Neural cell (in vitro differentiated cells): ENCODE data around the gene HHIPL1. TPM values are rescaled to one million over a fixed set of nuclear protein-coding genes. Genes with fewer than 3 reads are reported as not detected.

Source experiments
- H2AFZ ChIP-seq: fragments of 200-600, 300-800 bp; sonication (generic), shearing (Covaris generic); 2 replicates; pipeline ENCODE4 v1.6.0; 2014; ENCODE audit warnings: low read depth, mild to moderate bottlenecking, antibody characterized with exemption, low read length, moderate library complexity
- H3F3A ChIP-seq: fragments of 200-600 bp; shearing (Covaris generic); 2 replicates; pipeline ENCODE4 v1.6.1; 2016; ENCODE audit warnings: mild to moderate bottlenecking, moderate library complexity, mixed read lengths, antibody characterized with exemption, low read length; ENCODE audit not compliant: insufficient read depth, poor library complexity, severe bottlenecking
- H3K27ac ChIP-seq: fragments of 200-600, 300-800 bp; sonication (generic), shearing (Covaris generic); 2 replicates; pipeline ENCODE4 v1.5.1; 2014; ENCODE audit warnings: mild to moderate bottlenecking, low read length, moderate library complexity
- H3K27me3 ChIP-seq: fragments of 300-800, 200-600 bp; sonication (generic), shearing (Covaris generic); 2 replicates; pipeline ENCODE4 v1.6.0; 2014; ENCODE audit warnings: mild to moderate bottlenecking, low read depth, low read length, moderate library complexity; ENCODE audit not compliant: insufficient read depth
- H3K36me3 ChIP-seq: fragments of 300-800, 200-600 bp; sonication (generic), shearing (Covaris generic); 2 replicates; pipeline ENCODE4 v1.5.1; 2014; ENCODE audit warnings: mild to moderate bottlenecking, antibody characterized with exemption, low read length, moderate library complexity; ENCODE audit not compliant: insufficient read depth
- H3K4me2 ChIP-seq: fragments of 300-800, 200-600 bp; sonication (generic), shearing (Covaris generic); 2 replicates; pipeline ENCODE4 v1.6.0; 2014; ENCODE audit warnings: mild to moderate bottlenecking, low read length
- H3K4me3 ChIP-seq: fragments of 300-800, 200-600 bp; sonication (generic), shearing (Covaris generic); 2 replicates; pipeline ENCODE4 v1.5.1; 2014; ENCODE audit warnings: mild to moderate bottlenecking, low read length, moderate library complexity
- H3K79me2 ChIP-seq: fragments of 200-600 bp; shearing (Covaris generic); replicated peaks from 2 replicates; pipeline ENCODE4 v1.6.0; 2014; ENCODE audit warnings: mild to moderate bottlenecking, low read length, moderate library complexity; ENCODE audit not compliant: insufficient read depth
- H3K9ac ChIP-seq: fragments of 300-800, 200-600 bp; sonication (generic), shearing (Covaris generic); 2 replicates; pipeline ENCODE4 v1.6.1; 2016; ENCODE audit warnings: mild to moderate bottlenecking, low read length, mixed read lengths
- H3K9me2 ChIP-seq: fragments of 200-600 bp; shearing (Covaris generic); 2 replicates; pipeline ENCODE4 v1.6.1; 2016; ENCODE audit warnings: mild to moderate bottlenecking, low read length, mixed read lengths; ENCODE audit not compliant: insufficient read depth
- H3K9me3 ChIP-seq: fragments of 200-600, 300-800 bp; sonication (generic), shearing (Covaris generic); 2 replicates; pipeline ENCODE4 v1.6.1; 2016; ENCODE audit warnings: mild to moderate bottlenecking, mixed run types, low read length, moderate library complexity, mixed read lengths
- H4K20me1 ChIP-seq: fragments of 200-600 bp; shearing (Covaris generic); 2 replicates; pipeline ENCODE4 v1.6.1; 2016; ENCODE audit warnings: mild to moderate bottlenecking, mixed run types; ENCODE audit not compliant: insufficient read depth
- EP300 ChIP-seq: fragments of 450-650 bp; conservative IDR thresholded peaks from 2 replicates; pipeline ENCODE4 v1.6.1; 2014; ENCODE audit warnings: antibody characterized with exemption, mild to moderate bottlenecking, moderate library complexity; ENCODE audit not compliant: poor library complexity, severe bottlenecking
- EZH2 ChIP-seq: fragments of 200-600, 300-800 bp; shearing (Covaris generic), sonication (generic); IDR thresholded peaks from 2 replicates; pipeline ENCODE4 v1.6.1; 2014; ENCODE audit warnings: antibody characterized with exemption, low read length, borderline replicate concordance, mild to moderate bottlenecking; ENCODE audit not compliant: insufficient read depth, poor library complexity, severe bottlenecking
- MXI1 ChIP-seq: fragments of 450-650 bp; conservative IDR thresholded peaks from 2 replicates; pipeline ENCODE4 v1.6.1; 2014; ENCODE audit warnings: antibody characterized with exemption, mild to moderate bottlenecking; ENCODE audit not compliant: poor library complexity, severe bottlenecking
- POLR2AphosphoS5 ChIP-seq: IDR thresholded peaks from 2 replicates; pipeline ENCODE4 v1.6.1; 2012
- RAD21 ChIP-seq: fragments of 450-650 bp; conservative IDR thresholded peaks from 2 replicates; pipeline ENCODE4 v1.6.1; 2014; ENCODE audit warnings: antibody characterized with exemption, mild to moderate bottlenecking, moderate library complexity
- SMC3 ChIP-seq: fragments of 450-650 bp; conservative IDR thresholded peaks from 2 replicates; pipeline ENCODE4 v1.6.1; 2014; ENCODE audit warnings: antibody characterized with exemption, mild to moderate bottlenecking, moderate library complexity; ENCODE audit not compliant: poor library complexity
- TAF1 ChIP-seq: IDR thresholded peaks from 2 replicates; pipeline ENCODE4 v1.6.1; 2012; ENCODE audit warnings: low read depth
- polyA plus RNA-seq: library from polyadenylated mRNA; depleted of rRNA; stranded (reverse); fragments of >200 nt; gene quantifications from 2 replicates; pipeline ENCODE4 v1.2.3, GENCODE V29; 2014
- TF ChIP-seq, protein P1 (sequence below): IDR thresholded peaks from 2 replicates; pipeline ENCODE4 v1.6.1; 2012; ENCODE audit warnings: borderline replicate concordance
- TF ChIP-seq, protein P2 (sequence below): fragments of 450-650 bp; IDR thresholded peaks from 2 replicates; pipeline ENCODE4 v1.5.1; 2014; ENCODE audit warnings: antibody characterized with exemption, mild to moderate bottlenecking, moderate library complexity; ENCODE audit not compliant: poor library complexity, severe bottlenecking

HHIPL1 gene
- polyA plus RNA-seq, 1 donor from 2014 or later: 0.47 TPM

DNA sequence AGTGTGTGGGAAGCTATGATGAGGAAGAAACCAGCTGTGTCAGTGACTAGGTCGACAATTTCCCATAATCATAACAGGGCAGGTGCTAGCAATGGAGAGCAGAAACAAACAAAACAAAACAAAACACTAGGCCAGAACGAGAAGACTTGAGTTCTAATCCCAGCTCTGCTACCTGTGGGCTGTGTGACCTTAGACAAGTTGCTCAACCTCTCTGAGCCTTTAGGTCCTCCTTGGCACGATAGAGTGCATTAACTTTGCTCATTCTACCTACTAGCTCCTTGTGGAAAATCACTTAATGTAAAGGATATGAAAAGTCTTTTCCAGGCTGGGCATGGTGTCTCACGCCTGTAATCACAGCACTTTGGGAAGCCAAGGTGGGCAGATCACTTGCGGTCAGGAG is 11.2 kb downstream of the HHIPL1 start:
- H3K9ac ChIP-seq: no peak overlapping the region
- no peaks in the 10 kb centered on the region for H4K20me1 ChIP-seq
- no peak overlapping the region for H3K27ac ChIP-seq
- H3K4me3 ChIP-seq: no peak overlapping the region
- no peak for TF ChIP-seq EP300
- TF ChIP-seq RAD21: no peak
- TF ChIP-seq SMC3: no peak
- TF ChIP-seq, protein P1, sequence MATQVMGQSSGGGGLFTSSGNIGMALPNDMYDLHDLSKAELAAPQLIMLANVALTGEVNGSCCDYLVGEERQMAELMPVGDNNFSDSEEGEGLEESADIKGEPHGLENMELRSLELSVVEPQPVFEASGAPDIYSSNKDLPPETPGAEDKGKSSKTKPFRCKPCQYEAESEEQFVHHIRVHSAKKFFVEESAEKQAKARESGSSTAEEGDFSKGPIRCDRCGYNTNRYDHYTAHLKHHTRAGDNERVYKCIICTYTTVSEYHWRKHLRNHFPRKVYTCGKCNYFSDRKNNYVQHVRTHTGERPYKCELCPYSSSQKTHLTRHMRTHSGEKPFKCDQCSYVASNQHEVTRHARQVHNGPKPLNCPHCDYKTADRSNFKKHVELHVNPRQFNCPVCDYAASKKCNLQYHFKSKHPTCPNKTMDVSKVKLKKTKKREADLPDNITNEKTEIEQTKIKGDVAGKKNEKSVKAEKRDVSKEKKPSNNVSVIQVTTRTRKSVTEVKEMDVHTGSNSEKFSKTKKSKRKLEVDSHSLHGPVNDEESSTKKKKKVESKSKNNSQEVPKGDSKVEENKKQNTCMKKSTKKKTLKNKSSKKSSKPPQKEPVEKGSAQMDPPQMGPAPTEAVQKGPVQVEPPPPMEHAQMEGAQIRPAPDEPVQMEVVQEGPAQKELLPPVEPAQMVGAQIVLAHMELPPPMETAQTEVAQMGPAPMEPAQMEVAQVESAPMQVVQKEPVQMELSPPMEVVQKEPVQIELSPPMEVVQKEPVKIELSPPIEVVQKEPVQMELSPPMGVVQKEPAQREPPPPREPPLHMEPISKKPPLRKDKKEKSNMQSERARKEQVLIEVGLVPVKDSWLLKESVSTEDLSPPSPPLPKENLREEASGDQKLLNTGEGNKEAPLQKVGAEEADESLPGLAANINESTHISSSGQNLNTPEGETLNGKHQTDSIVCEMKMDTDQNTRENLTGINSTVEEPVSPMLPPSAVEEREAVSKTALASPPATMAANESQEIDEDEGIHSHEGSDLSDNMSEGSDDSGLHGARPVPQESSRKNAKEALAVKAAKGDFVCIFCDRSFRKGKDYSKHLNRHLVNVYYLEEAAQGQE: no peak
- TF ChIP-seq, protein P2, sequence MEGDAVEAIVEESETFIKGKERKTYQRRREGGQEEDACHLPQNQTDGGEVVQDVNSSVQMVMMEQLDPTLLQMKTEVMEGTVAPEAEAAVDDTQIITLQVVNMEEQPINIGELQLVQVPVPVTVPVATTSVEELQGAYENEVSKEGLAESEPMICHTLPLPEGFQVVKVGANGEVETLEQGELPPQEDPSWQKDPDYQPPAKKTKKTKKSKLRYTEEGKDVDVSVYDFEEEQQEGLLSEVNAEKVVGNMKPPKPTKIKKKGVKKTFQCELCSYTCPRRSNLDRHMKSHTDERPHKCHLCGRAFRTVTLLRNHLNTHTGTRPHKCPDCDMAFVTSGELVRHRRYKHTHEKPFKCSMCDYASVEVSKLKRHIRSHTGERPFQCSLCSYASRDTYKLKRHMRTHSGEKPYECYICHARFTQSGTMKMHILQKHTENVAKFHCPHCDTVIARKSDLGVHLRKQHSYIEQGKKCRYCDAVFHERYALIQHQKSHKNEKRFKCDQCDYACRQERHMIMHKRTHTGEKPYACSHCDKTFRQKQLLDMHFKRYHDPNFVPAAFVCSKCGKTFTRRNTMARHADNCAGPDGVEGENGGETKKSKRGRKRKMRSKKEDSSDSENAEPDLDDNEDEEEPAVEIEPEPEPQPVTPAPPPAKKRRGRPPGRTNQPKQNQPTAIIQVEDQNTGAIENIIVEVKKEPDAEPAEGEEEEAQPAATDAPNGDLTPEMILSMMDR: no peak
- no peak for TF ChIP-seq EZH2
- no peak for TF ChIP-seq TAF1
- no peak for TF ChIP-seq MXI1
- no peak for TF ChIP-seq POLR2AphosphoS5
- H3K9me3 ChIP-seq: no peaks in the 10 kb centered on the region
- H3K9me2 ChIP-seq: no peaks in the 10 kb centered on the region
- no peaks in the 10 kb centered on the region for H3K79me2 ChIP-seq
- no peaks in the 10 kb centered on the region for H3K27me3 ChIP-seq
- H2AFZ ChIP-seq: no peak overlapping the region
- H3F3A ChIP-seq: no peaks in the 10 kb centered on the region
- no peaks in the 10 kb centered on the region for H3K36me3 ChIP-seq
- H3K4me2 ChIP-seq: no peak overlapping the region

DNA sequence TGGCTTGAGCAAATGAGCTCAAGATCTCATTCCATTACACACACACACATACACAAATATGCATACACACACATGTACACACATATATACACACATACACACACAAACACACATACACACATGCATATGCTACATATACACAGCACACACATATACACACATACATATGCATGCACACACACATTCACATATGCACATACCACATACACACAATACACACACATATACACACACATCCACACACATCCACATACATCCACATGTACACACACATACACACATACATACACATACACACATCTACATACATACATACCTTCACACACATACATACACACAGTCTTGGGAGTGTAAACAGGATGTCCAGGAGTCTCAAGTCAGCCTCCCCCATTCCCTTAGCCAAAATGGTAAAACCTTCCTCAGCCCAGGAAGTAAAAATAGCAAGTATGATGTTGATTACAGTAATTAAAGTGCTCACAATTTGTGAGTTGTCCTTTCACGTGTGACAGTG is 12.8 kb downstream of the HHIPL1 start:
- Histone ChIP-seq H3K36me3 (no peaks in the 10 kb centered on the region), H3K27ac (no peak overlapping the region), H3K27me3 (no peaks in the 10 kb centered on the region), H3F3A (no peaks in the 10 kb centered on the region), H3K4me2 (no peak overlapping the region), H3K4me3 (no peak overlapping the region), H4K20me1 (no peaks in the 10 kb centered on the region), H2AFZ (no peak overlapping the region), H3K9me3 (no peaks in the 10 kb centered on the region), H3K9me2 (no peaks in the 10 kb centered on the region), H3K9ac (no peak overlapping the region), H3K79me2 (no peaks in the 10 kb centered on the region)
- TF ChIP-seq RAD21: no peak
- no peak for TF ChIP-seq POLR2AphosphoS5
- TF ChIP-seq TAF1: no peak
- TF ChIP-seq, protein P1: no peak
- no peak for TF ChIP-seq SMC3
- TF ChIP-seq, protein P2: no peak
- no peak for TF ChIP-seq EZH2
